ENCODE data around the gene MCF2L2. TPM values are rescaled to one million over a fixed set of nuclear protein-coding genes. Genes with fewer than 3 reads are reported as not detected.
"Not testable (repeated sequence)": the region's sequence is repeated elsewhere in the genome, so short reads cannot be mapped to it uniquely, and the experiment has no call there.

The MCF2L2 gene
- polyA plus RNA-seq, 1 donor from 2014 or later, result 0.15 TPM

DNA sequence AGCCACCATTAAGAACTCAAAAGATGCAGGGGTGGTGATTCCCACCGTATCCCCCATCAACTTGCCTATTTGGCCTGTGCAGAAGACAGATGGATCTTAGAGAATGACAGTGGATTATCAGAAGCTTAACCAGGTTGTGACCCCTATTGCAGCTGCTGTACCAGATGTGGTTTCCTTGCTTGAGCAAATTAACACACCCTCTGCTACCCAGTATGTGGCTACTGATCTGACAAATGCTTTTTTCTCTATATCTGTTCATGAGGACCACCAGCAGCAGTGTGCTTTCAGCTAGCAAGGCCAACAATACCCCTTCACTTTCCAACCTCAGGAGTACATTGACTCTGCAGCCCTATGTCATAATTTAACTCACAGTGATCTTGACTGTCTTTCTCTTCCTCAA, 8.6 kb upstream of the MCF2L2 start:
- peaks cover 0 to 9% (median 7%) of the 10 kb centered on the region in 3 donors for H3K4me1 Mint-ChIP-seq
- H3K9me3 Mint-ChIP-seq, result peaks cover 0 to 1% (median 0%) of the 10 kb centered on the region in 3 donors
- H3K27me3 Mint-ChIP-seq, result peaks cover 5% of the 10 kb centered on the region
- H3K27ac Mint-ChIP-seq, result no peak overlapping the region
- H3K36me3 Mint-ChIP-seq, result peaks cover 1% of the 10 kb centered on the region
- no peak overlapping the region for H3K4me3 Mint-ChIP-seq

DNA sequence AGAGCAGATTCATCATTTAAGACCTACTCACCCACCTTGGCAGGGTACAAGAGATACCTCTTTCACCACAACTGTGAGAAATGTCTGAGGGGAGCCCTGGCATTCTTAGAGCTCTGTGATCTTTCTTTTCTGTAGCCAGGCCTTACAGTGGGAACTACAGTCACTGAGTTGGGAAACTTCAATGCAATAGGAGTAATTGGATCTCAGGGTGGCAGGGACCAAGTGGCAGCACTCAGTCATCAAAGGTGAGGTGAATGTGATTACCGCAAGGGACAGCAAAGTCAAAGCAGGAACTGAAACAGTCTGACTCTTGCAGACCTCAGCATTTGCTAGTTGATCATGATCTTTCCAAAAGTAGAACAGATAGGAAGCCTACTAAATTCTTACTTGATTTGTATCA, 7.2 kb upstream of the MCF2L2 start:
- H3K36me3 Mint-ChIP-seq, result peaks cover 1% of the 10 kb centered on the region
- H3K9me3 Mint-ChIP-seq, result peaks cover 0 to 1% (median 0%) of the 10 kb centered on the region in 3 donors
- H3K27me3 Mint-ChIP-seq, result peaks cover 16% of the 10 kb centered on the region
- H3K27ac Mint-ChIP-seq, result no peak overlapping the region
- H3K4me3 Mint-ChIP-seq, result no peak overlapping the region
- H3K4me1 Mint-ChIP-seq, result peaks cover 0 to 9% (median 7%) of the 10 kb centered on the region in 3 donors

DNA sequence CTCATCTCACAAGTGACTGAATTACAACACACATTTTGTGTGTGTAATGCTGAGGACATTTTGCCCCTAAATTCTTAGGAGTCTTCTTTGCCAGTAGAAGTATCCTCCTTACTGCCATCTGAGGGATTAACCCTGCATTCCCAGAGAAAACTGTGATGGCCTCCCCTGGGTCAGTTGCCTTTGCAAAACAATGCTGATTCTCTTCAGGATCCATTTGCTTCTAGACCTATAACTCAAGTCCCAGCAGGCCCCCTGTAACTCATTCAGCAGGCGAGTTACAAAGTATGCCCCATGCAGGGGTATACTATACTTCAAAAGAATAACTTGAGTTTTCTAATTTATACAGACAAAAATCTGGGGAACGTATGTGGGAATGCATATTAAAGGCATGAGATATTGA, 6.6 kb upstream of the MCF2L2 start:
- Mint-ChIP-seq H3K27me3 (peaks cover 21% of the 10 kb centered on the region), H3K27ac (no peak overlapping the region), H3K9me3 (no peaks in the 10 kb centered on the region), H3K36me3 (no peaks in the 10 kb centered on the region), H3K4me1 (peaks cover 0 to 13% (median 5%) of the 10 kb centered on the region in 3 donors), H3K4me3 (no peak overlapping the region)

DNA sequence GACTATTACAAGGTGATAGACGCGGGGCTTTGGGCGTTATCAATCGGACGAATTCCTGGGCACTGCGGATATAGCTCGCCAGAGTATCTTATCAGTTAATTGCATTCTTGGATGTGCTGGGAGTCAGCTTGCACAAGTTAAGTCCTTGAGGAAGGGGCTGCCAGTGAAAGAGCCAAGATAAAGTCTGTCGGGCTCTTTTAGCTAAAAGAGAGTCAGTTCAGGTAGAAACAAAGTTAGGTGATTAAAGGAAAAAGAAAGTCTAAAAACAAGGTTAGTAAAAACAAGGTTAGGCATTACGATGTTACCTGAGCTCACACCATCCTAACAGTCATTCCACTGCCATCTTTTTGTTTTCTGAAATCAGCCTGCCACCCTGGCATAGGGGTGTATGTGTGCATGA, 6.1 kb upstream of the MCF2L2 start:
- H3K4me3 Mint-ChIP-seq, result no peak overlapping the region
- peaks cover 0 to 13% (median 5%) of the 10 kb centered on the region in 3 donors for H3K4me1 Mint-ChIP-seq
- no peaks in the 10 kb centered on the region for H3K36me3 Mint-ChIP-seq
- no peaks in the 10 kb centered on the region for H3K9me3 Mint-ChIP-seq
- no peak overlapping the region for H3K27ac Mint-ChIP-seq
- H3K27me3 Mint-ChIP-seq, result peaks cover 23% of the 10 kb centered on the region

DNA sequence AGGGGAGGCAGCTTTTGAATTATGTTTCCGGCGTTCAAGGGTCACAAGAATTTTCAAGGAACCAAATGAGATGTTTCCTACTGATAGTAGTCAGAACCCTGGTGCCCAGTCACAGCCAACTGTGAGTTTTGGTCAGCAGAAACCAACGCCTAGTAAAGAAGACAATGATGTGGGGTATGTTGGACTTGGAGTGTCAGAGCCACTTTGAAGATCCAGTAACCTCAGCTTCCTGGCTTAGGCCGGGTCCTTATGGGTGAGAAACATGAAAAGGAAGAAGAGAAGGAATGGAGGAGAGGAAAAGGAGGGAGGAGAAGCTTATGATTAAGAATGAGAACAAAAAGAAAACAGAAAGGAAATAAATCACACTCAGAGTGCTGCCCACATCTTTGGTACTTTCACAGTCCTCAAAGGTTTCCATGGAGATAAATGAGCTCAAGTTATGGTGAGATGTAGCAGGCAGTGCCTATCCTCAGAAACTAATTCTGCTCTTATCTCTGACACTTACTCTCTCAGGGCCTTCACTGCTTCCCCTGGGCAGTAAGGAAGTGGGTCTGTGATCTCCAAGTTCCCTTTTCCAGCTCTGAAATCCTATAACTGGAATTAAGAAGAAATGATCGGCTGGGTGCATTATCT, 2.0 kb upstream of the MCF2L2 start:
- no peaks in the 10 kb centered on the region for H3K9me3 Mint-ChIP-seq
- H3K27me3 Mint-ChIP-seq, result peaks cover 36% of the 10 kb centered on the region
- peak overlapping the region in 2 of 4 donors; percentile 5 to 42 for H3K4me3 Mint-ChIP-seq
- peaks cover 0 to 11% (median 6%) of the 10 kb centered on the region in 3 donors for H3K4me1 Mint-ChIP-seq
- no peak overlapping the region for H3K27ac Mint-ChIP-seq
- no peaks in the 10 kb centered on the region for H3K36me3 Mint-ChIP-seq

DNA sequence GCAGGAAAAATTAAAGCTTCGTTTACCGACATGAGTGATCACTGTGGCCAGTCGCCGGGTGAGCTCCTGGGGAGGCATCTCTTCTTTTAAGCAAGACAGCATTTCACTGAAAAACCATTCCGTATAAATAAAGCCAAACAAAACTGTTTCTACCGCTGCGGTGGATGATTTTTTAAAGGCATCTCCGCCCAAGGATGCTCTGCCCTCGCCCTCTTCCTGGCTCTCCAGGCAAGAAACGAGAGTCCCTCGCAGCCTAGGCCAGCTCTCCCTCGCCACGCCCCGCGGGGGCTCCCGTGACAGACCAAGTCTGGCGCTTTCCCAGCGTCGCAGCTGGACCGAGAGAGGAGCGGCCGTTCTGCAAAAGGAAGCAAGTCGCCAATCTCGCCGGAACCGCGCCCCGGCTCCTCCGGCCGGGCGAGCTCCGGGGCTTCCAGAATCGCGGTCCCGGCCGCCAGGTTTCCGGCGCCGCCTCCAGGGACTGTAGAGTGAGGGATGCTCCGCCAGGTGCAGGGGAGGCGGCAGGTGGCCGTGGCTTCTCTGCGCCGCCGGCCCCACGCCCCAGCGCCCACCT, 458 bp downstream of the MCF2L2 start:
- H3K4me3 Mint-ChIP-seq, result peak overlapping the region; percentile 42 to 95 (median 83)
- peaks cover 2% of the 10 kb centered on the region for H3K36me3 Mint-ChIP-seq
- peaks cover 0 to 8% (median 5%) of the 10 kb centered on the region in 3 donors for H3K4me1 Mint-ChIP-seq
- H3K27ac Mint-ChIP-seq, result no peak overlapping the region
- no peaks in the 10 kb centered on the region for H3K9me3 Mint-ChIP-seq
- H3K27me3 Mint-ChIP-seq, result peaks cover 36% of the 10 kb centered on the region

DNA sequence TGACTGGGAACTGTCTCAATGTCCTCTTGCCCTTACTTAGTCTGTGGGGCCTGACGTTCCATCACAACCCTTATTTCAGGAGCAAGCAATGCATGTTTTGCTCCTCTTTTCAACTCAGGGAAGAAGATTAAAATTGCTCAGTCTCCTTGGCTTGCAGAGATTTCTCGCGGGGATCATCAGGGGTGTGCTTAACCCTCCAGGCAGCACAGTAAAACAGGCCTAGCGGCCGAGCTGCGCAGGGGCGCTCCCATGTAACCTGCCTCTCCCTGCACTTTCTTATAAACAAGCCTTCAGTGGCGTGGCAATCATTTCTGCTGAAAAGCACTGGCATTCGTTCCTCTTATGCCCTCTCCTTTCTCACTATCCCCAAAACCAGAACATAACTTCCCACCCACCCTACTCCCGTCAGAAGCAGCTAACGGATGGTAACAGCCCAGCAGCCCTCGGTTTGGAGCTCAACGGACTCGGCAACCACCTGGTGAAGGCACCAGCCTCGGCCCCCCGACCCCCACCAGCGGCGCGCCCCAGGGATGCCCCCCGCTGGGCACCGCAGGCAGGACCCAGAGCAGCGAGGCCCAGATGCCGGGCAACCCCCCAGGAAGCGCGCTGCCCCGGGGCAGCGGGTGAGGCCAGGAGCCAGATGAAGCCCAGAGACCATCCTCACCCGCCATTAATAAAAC, 1.1 kb downstream of the MCF2L2 start:
- H3K9me3 Mint-ChIP-seq, result no peaks in the 10 kb centered on the region
- H3K4me3 Mint-ChIP-seq, result peak overlapping the region; percentile 42 to 95 (median 78)
- peaks cover 2% of the 10 kb centered on the region for H3K36me3 Mint-ChIP-seq
- peaks cover 33% of the 10 kb centered on the region for H3K27me3 Mint-ChIP-seq
- H3K4me1 Mint-ChIP-seq, result peaks cover 0 to 8% (median 5%) of the 10 kb centered on the region in 3 donors
- no peak overlapping the region for H3K27ac Mint-ChIP-seq

DNA sequence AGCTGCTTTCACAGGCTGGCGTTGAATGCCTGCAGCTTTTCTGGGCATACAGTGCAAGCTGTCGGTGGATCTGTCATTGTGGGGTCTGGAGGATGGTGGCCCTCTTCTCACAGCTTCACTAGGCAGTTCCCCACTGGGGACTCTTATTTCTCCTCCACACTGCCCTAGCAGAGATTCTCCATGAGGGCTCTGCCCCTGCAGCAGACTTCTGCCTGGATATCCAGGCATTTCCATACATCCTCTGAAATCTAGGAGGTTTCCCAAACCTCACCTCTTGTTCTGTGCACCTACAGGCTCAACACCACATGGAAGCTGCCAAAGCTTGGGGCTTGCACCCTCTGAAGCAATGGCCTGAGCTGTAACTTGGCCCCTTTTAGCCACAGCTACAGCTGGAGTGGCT, 9.6 kb downstream of the MCF2L2 start:
- not testable (repeated sequence) for H3K4me1 Mint-ChIP-seq, H3K27me3 Mint-ChIP-seq, H3K4me3 Mint-ChIP-seq, H3K27ac Mint-ChIP-seq, H3K36me3 Mint-ChIP-seq
- H3K9me3 Mint-ChIP-seq, result peaks cover 4 to 23% (median 18%) of the 10 kb centered on the region in 3 donors

DNA sequence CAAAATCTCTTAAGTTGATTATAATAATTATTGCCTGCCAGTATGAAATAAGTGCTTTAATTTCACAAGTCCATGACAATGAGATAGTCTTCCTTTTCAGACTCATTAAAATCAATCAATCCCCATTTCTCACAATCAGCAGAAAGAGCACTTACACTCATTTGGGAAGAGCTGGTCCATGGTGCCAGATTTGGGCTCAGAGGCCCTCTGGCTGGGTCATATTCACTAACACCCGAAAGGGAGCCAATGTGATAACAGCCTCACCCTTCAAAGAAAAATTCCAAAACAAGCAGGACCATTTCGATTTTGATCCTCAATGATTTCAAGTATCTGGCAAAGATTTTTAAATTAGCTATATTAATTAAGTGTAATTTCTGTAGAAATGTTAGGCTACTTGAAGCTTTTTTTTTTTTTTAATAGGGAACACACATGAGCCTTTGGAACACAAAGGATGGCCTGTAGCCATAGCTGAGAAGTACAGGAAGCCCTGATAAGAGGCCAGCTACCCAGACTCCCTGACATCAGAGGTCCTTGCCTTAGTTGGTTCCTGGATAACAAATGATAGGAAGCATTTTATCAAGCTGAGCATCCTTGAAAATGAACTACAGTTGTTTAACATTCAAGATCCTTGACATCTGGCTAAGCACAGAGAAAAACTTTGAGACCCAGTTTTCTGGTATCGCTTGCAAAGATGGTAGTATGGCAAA, 17.1 kb downstream of the MCF2L2 start:
- Mint-ChIP-seq H3K27ac (no peak overlapping the region), H3K4me1 (no peaks in the 10 kb centered on the region), H3K9me3 (no peaks in the 10 kb centered on the region), H3K36me3 (no peaks in the 10 kb centered on the region), H3K27me3 (no peaks in the 10 kb centered on the region), H3K4me3 (no peak overlapping the region)

DNA sequence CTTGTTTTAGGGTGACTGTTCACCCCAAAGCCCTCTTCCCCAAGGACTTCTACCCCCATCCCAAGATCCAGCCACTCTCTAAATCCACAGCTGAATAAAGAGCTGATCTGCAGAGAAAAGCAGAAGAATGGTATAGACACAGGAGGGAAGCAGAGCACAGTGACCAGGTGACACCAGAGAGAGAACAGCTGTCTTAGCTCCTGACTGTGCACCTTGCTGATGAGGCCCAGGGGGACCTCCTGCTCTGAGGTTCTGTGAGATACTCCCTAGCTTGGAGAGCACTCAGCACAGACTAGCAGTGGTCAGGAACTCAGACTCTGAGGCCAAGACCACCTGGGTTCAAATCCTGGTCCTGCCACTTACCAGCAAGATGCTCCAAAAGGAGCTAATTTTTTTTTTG, 17.7 kb downstream of the MCF2L2 start:
- no peak overlapping the region for H3K4me3 Mint-ChIP-seq
- no peaks in the 10 kb centered on the region for H3K36me3 Mint-ChIP-seq
- H3K4me1 Mint-ChIP-seq, result no peaks in the 10 kb centered on the region
- H3K27ac Mint-ChIP-seq, result no peak overlapping the region
- H3K27me3 Mint-ChIP-seq, result no peaks in the 10 kb centered on the region
- H3K9me3 Mint-ChIP-seq, result no peaks in the 10 kb centered on the region

DNA sequence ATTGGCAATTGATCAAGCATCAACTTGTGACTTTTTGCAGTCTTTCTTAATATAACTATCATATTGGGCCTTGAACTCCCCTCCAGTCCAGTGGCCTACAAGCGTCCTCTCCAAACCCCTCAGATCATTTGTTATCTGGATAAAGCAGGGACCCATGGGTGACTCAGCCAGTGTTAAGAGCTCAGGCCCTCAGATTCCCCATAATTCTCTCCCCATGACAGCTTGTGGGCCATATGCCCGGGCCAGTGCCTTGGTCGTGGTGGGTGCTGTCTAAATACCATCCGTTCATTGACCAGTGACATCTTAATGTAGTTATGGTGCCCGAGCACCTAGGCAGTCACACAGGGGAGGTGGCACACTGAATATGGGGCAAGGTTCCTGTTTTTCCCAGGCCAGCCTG, 18.1 kb downstream of the MCF2L2 start:
- Mint-ChIP-seq H3K4me3 (no peak overlapping the region), H3K9me3 (no peaks in the 10 kb centered on the region), H3K36me3 (no peaks in the 10 kb centered on the region), H3K27ac (no peak overlapping the region), H3K27me3 (no peaks in the 10 kb centered on the region), H3K4me1 (no peaks in the 10 kb centered on the region)

DNA sequence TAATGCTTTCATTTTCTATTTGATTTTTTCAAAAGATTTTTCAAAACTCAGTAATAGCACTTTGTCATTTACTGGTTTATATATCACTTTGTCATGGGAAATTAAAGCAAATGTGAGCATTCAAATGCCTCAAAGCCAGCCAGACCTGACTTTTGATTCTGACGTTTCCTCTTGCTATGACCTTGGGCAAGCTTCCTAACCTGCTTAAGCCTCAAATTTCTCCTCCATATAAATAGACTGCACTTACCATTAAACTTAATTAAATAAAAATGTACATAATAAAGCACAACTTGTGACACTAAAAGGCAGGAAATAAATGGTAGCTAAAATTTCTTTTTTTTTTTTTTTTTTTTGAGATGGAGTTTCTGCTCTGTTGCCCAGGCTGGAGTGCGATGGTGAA, 19.2 kb downstream of the MCF2L2 start:
- no peak overlapping the region for H3K27ac Mint-ChIP-seq
- no peaks in the 10 kb centered on the region for H3K9me3 Mint-ChIP-seq
- no peaks in the 10 kb centered on the region for H3K27me3 Mint-ChIP-seq
- no peak overlapping the region for H3K4me3 Mint-ChIP-seq
- H3K36me3 Mint-ChIP-seq, result no peaks in the 10 kb centered on the region
- no peaks in the 10 kb centered on the region for H3K4me1 Mint-ChIP-seq

DNA sequence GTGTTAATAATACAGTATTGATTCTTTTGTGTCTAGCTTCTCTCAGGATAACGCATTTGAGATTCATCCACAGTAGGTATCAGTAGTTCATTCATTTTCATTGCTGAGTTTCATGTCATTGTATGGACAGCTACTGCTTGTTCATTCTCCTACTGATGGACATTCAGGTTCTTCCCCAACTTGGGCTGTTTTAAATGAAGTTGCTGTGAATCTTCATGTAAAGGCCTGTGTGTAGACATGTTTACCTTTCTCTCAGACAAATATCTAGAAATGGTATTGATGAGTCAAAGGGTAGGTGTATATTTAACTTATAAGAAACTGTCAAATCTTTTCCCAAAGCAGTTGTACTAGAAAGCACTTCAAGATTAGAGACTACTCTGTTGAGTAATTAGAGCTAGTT, 26.7 kb downstream of the MCF2L2 start:
- Mint-ChIP-seq H3K27me3 (peaks cover 8% of the 10 kb centered on the region), H3K36me3 (no peaks in the 10 kb centered on the region), H3K4me1 (no peaks in the 10 kb centered on the region), H3K4me3 (no peak overlapping the region), H3K27ac (no peak overlapping the region), H3K9me3 (no peaks in the 10 kb centered on the region)

DNA sequence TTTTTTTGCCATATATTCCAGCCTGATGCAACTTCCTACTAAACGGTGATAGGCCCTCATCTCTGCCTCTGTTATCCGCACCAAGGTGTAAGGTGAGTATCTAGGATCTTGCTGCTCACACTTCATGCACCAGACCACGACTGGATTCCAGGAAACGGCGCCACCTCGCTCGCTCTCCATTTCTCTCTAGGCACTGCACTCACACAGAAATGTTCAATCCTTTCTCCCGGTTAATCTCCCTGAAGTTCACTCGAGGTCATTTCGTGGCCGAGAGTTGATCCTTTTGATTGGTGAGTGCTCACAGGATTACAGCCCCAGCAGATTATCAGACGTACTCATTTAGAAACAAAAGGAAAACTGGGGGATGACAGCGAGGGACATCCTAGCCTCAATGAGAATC, 28.1 kb downstream of the MCF2L2 start:
- peaks cover 14% of the 10 kb centered on the region for H3K27me3 Mint-ChIP-seq
- H3K36me3 Mint-ChIP-seq, result no peaks in the 10 kb centered on the region
- no peak overlapping the region for H3K4me3 Mint-ChIP-seq
- H3K9me3 Mint-ChIP-seq, result no peaks in the 10 kb centered on the region
- H3K4me1 Mint-ChIP-seq, result no peaks in the 10 kb centered on the region
- H3K27ac Mint-ChIP-seq, result no peak overlapping the region

DNA sequence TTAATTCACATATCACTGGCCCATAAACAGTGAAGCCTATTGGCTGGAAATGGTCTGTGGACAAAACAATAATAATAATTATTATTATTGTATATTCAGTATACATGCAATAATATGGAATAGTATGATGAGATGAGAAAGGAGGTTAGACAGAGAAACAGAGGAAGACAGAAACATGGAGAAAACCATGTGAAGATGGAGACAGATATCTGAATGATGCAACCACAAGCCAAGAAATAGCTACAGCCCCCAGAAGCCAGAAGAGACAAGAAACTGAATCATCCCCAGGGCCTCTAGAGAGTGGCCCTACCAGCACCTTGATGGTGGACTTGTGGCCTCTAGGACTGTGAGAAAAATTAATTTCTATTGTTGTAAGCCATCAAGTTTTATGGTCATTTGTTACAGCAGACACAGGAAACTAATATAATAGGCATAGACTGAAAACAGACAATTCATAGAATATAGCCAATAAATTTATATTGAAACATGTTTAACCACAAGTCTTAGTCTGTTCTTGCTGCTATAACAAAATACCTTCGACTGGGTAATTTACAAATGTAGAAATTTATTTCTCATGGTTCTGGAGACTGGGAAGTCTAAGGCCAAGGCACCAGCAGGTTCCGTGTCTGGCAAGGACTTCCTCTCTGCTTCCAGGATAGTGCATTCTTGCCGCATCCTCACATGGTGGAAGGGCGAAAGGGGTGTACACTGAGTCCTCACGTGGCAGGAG, 31.6 kb downstream of the MCF2L2 start:
- H3K27ac Mint-ChIP-seq, result no peak overlapping the region
- no peaks in the 10 kb centered on the region for H3K9me3 Mint-ChIP-seq
- H3K4me1 Mint-ChIP-seq, result no peaks in the 10 kb centered on the region
- no peaks in the 10 kb centered on the region for H3K36me3 Mint-ChIP-seq
- peaks cover 24% of the 10 kb centered on the region for H3K27me3 Mint-ChIP-seq
- no peak overlapping the region for H3K4me3 Mint-ChIP-seq

Data from IgD-negative memory B cell (primary cell).